RCC 7860 (cell line): Measurements from ENCODE around the gene EXT2.

Source experiments
- DNase-seq: peaks from one replicate; pipeline ENCODE4 v3.0.0-alpha.2; 2015; ENCODE audit warnings: low spot score
- FAIRE-seq: peaks from 2 replicates; lab custom pipeline; 2012; peaks lifted over from hg19 to GRCh38; lab: Jason Lieb, UNC

The EXT2 gene

DNA sequence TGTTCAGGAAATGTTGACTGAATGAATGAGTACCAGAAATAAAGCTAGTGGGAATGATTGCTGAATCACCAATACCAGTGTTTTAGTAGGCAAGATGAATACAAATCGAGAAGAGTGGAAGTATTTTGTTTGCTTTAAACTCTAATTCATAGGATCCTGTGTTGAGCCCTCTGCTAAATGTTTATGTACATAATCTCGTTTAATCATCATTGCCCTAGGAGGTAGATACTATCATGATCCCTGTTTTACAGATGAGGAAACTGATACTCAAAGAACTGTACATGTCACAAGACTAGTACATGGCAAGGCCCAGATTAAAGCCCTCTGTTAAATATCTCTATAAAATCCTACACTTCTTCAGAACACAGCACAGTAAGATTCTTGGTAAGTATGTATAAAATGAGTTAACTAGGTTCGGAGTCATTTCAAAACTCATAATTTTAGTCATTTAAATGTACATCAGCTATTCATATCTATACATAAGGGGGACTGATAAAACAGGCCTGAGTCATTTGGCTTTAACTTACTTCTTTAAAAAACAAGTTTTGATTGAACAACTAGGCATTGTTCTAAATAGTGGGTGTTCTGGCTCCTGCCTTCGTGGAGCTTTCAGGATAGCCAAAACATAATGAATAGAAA, 97.1 kb downstream of the EXT2 start:
- DNase-seq = no peak
- FAIRE-seq = no peak

- DNase-seq (no peak), FAIRE-seq (no peak)
Observed at GRCh38 chr11:44193856-44194255, 98.4 kb downstream of the EXT2 start.

DNA sequence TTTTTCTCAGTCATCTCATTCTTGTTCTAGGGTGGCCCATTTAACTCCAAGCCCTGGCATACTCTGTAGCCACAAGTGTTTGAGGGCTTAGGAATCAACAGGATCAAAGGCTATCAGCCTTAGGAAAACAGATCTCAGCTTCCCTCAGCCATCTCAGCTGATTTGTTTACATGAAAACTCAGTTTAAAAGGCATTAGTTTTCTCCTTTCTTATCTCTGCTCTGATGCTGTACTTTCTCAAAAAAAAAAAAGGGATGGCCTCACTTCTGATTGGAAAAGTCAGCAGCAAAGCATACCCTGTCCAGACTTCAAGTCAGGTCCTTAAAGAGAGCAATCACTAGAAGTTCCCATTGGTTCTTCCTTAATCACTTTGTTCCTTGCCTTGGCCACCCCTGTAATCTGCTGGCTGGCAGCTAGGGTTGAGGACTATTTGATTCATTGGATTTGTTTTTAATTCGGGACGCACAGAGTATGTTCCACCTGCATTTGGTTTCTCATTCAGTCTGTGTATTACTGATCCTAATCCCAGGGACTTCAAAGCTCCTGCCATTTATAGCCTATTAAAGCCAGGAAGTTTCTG, 102.8 kb downstream of the EXT2 start:
- no peak for FAIRE-seq
- DNase-seq = no peak

DNA sequence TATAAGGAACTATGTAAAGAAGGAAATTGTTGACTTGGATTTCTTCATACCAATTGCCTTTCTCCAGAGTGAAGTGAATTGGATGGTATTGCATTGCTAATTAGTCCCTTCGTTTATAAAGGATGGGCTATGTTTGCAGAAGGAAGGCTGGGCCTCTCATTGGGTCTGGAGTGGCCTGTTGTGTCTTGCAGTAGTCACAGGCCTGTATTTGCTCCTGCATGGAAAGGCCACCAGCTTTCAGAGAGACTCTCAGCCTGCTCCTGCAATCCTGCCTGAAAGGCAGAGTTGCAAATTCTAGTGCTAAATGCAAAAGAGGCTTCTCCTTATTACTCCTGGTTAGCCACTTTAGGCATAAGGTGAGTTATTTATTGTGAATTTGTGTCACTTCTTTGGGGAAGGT, 103.8 kb downstream of the EXT2 start:
- DNase-seq = no peak
- no peak for FAIRE-seq

GRCh38 chr11:44199816-44200215, 104.3 kb downstream of the EXT2 start:
- FAIRE-seq = no peak

DNA sequence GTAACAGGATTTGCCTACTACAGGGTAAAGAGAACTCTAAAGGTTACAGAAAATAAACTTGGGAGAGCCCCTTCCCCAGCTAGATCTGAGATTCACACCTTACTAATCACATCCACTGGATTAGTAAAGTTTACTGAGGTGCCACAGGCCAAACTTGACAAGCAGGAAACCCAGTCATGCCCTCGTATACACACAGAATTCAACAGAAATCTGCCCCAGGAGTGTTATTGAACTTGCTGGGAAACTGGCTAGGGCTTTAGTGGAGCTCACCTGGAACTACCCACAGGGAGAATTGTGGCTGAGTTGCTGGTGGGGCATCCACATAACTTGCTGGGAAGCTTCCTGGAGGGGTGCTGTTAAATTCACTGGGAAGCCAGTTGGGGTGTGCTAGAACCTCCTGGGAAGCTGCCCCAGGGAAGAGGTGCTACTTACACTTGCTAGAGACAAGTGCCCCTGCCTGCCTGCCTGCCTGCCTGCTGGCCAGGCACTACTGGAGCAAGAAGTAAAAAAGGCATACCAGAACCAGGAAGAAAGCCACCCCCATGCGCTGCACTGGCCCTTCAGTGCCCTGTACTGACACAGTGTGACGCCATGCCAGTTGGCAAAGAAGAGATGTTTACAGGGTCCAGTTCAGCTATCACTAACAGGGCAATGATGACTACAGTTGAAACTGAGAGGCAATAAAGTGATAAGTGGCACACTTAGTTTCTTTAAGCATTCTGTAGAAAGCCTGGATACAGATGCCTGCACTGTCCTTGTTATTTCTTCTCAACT, 108.0 kb downstream of the EXT2 start:
- FAIRE-seq = no peak
- no peak for DNase-seq

More at GRCh38 chr11:44199816-44200215, 104.3 kb downstream of the EXT2 start:
- DNase-seq = no peak

- DNase-seq = no peak
- no peak for FAIRE-seq
Observed at GRCh38 chr11:44205352-44205751, 109.9 kb downstream of the EXT2 start.

- FAIRE-seq = no peak
Observed at GRCh38 chr11:44205836-44206235, 110.4 kb downstream of the EXT2 start.

GRCh38 chr11:44207292-44207691, 111.8 kb downstream of the EXT2 start:
- FAIRE-seq (no peak), DNase-seq (no peak)

More at GRCh38 chr11:44205836-44206235, 110.4 kb downstream of the EXT2 start:
- no peak for DNase-seq

DNA sequence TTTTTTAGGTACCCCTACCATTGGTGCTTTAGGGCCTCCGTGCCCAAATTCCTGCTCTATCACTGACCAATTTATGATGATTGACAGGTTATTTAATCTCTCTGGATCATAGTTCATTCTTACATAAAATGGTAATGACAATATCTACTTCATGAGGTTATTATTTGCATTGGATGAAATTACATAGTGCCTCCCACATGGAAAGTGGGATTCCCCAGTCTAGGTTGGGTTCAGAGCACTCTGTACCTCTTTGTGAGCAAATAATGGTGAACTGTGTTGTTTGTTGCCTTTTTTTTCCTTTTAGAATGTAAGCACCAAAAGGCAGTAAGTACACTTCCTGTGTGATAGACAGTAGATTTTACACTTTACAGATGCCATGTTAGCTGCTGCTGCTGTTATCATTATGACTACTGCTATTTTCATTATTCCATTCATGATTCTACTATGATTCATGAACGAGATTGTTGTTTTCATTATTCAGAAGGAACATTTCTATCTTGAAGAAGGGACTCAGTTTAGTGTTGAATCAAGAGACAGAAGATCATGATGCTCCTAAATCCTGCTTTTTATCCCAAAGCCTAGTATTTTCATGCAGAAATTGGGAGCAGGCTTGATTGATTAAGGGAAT, 113.6 kb downstream of the EXT2 start:
- no peak for DNase-seq
- FAIRE-seq = no peak

GRCh38 chr11:44212128-44212527, 116.7 kb downstream of the EXT2 start:
- DNase-seq (no peak), FAIRE-seq (no peak)

- FAIRE-seq (no peak), DNase-seq (no peak)
Observed at GRCh38 chr11:44213148-44213547, 117.7 kb downstream of the EXT2 start.

GRCh38 chr11:44217432-44217831, 122.0 kb downstream of the EXT2 start:
- FAIRE-seq = no peak
- no peak for DNase-seq

DNA sequence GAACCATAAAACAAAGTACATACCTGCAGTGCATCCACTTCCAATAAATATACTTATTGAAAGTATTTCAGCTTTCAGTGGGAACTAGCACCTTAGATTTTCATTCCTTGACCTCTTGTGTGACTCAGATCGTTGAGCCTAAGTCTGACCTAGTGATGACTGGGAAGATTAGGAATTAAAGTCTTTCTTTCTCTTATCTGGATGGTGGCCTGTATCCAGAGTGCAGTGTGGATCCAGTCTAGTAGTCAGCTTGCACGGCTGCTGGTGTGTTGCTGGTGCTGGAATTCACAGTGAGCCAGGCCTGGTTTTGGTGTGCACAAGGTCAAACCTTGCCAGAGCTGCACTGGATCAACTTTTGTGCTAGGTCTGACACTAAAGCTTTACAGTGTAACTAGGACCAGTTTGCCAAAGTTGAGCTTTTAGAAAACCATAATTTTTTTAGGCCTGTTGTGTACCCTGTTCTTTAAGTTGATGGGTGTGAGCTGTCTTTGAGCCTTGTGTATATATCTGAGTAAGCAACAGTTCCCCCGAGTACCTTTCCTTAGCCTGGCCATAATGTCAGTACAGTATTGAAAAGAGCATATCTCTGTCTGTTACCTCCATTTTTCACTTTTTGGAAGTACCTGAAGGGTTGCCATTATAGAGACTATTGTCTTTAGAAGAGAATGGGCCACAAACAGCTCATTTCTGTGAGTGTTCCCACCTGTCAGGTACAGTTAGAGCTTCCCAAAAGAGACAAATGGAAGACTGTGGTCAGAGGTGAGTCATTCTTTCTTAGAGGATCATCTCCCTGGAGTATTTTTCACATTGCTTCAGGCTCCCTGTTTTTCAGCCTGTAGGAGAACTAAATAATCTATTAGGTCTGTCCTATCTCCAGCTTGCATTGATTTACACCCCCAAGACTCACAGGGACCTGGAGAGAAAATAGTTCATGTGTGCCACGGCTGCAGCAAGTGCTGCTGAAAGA, 124.6 kb downstream of the EXT2 start:
- DNase-seq (no peak), FAIRE-seq (no peak)

GRCh38 chr11:44221456-44221855, 126.0 kb downstream of the EXT2 start:
- FAIRE-seq (no peak), DNase-seq (no peak)

DNA sequence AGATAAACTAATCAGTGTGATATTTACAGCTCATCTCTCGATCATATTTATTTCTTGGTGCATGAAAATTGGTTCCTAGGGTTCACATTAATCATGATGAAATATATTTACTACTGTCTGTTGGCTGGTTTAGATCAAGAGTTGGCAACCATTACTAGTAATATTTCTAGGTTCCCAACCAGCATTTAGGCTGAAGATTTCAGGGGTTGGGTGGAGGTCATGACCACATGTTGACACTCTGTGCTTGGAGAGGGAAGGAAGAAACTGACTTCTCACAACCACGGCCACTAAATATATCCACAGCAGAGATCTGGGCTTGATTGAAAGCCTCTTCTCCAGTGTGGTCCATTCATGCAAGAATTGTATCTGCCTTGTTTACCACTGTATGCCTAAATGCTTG, 126.5 kb downstream of the EXT2 start:
- no peak for DNase-seq
- no peak for FAIRE-seq

DNA sequence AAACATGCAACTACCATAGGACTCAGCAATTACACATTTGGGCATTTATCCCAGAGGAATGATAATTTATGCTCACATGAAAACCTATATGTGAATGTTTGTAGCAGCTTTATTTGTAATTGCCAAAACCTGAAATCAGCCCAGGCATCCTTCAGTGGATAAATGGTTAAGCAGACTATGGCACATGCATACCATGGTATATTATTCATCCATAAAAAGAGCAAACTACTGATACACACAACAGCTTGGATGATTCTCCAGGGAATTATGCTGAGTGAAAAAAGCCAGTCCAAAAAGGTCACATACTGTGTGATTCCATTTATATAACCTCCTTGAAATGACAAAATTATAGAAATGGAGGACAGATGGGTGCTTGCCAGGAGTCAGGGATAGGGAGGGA, 127.8 kb downstream of the EXT2 start:
- DNase-seq = no peak
- no peak for FAIRE-seq

- DNase-seq (no peak), FAIRE-seq (no peak)
Observed at GRCh38 chr11:44224867-44225501, 129.5 kb downstream of the EXT2 start.

GRCh38 chr11:44226490-44226889, 131.0 kb downstream of the EXT2 start:
- no peak for FAIRE-seq
- no peak for DNase-seq

- DNase-seq (no peak), FAIRE-seq (no peak)
Observed at GRCh38 chr11:44226945-44227344, 131.5 kb downstream of the EXT2 start.
